HEK293 (cell line): ENCODE measurements around the gene COMMD4.

Experiments used
- ZNF112 ChIP-seq: fragments of 450-650 bp; formaldehyde crosslinking; IDR thresholded peaks from 2 replicates; pipeline ENCODE4 v1.5.0; 2017; ENCODE audit warnings: missing biosample characterization, missing genetic modification characterization
- ZNF221 ChIP-seq: fragments of 450-650 bp; formaldehyde crosslinking; IDR thresholded peaks from 2 replicates; pipeline ENCODE4 v1.5.1; 2017; ENCODE audit warnings: missing biosample characterization, missing genetic modification characterization, borderline replicate concordance
- ZNF274 ChIP-seq, 2 experiments: fragments of 200-500 bp in 1 of 2; fragments of 450-650 bp in 1 of 2; sonication (Bioruptor generic) in 1 of 2; formaldehyde crosslinking in 1 of 2; IDR thresholded peaks; 2 replicates each; pipeline versions ENCODE4 v1.5.1 to v1.6.1; 2014 to 2016; ENCODE audit warnings: borderline replicate concordance in 1 of 2, inconsistent platforms in 1 of 2, low read length in 1 of 2, missing biosample characterization in 1 of 2, missing genetic modification characterization in 1 of 2
- ZNF548 ChIP-seq: fragments of 450-650 bp; formaldehyde crosslinking; IDR thresholded peaks from 2 replicates; pipeline ENCODE4 v1.5.1; 2016; ENCODE audit warnings: missing biosample characterization, missing genetic modification characterization
- TF ChIP-seq, protein P1 (sequence below): fragments of 450-650 bp; formaldehyde crosslinking; IDR thresholded peaks from 2 replicates; pipeline ENCODE4 v1.5.1; 2016; ENCODE audit warnings: missing biosample characterization, missing genetic modification characterization
- TF ChIP-seq, protein P2 (sequence below): fragments of 450-650 bp; formaldehyde crosslinking; IDR thresholded peaks from 2 replicates; pipeline ENCODE4 v1.5.1; 2016; ENCODE audit warnings: missing biosample characterization, missing genetic modification characterization, borderline replicate concordance

DNA sequence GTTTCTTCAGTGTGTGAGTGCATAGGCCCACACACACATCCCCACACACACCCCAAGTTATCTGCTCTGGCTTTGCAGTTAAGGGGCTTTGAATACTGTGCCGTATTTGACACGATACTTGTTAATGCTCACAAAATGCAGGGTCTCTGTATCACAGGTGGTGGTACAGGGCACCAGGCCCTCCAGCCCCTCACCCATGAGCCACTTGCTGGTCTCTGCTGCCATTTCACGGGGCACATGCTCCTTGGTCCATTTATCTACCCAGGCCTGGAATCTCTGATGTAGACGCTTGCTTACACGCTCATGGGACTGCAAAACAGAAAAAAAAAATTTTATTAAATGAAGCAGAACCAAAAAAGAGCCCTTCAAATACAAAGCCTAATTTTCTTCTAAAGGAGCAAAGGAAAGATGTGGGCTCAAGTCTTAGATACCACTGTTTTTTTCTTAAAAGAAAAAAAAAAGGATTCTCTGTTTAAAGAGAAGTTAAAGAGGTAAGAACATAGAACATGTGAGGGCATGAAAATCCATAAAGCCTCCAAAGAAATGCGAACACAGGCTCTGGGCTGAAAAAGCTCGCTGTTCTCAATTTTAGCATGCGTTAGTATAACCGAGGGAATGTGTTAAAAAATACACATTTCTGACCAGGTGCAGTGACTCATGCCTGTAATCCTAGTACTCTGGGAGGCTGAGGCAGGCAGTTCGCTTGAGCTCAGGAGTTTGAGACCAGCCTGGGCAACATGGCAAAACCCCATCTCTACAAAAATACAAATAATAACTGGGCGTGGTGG is 36.2 kb downstream of the COMMD4 start:
- TF ChIP-seq ZNF112 (no peak), ZNF221 (tag by site-specific recombination) (no peak), ZNF274 (IDR thresholded peaks at IDR 0.05; ENCODE audit: low read length) (no peak), ZNF274 (tag by site-specific recombination; IDR thresholded peaks at IDR 0.05; ENCODE audit: borderline replicate concordance) (no peak), ZNF548 (tag by site-specific recombination) (no peak)
- TF ChIP-seq, protein P1, sequence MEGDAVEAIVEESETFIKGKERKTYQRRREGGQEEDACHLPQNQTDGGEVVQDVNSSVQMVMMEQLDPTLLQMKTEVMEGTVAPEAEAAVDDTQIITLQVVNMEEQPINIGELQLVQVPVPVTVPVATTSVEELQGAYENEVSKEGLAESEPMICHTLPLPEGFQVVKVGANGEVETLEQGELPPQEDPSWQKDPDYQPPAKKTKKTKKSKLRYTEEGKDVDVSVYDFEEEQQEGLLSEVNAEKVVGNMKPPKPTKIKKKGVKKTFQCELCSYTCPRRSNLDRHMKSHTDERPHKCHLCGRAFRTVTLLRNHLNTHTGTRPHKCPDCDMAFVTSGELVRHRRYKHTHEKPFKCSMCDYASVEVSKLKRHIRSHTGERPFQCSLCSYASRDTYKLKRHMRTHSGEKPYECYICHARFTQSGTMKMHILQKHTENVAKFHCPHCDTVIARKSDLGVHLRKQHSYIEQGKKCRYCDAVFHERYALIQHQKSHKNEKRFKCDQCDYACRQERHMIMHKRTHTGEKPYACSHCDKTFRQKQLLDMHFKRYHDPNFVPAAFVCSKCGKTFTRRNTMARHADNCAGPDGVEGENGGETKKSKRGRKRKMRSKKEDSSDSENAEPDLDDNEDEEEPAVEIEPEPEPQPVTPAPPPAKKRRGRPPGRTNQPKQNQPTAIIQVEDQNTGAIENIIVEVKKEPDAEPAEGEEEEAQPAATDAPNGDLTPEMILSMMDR (tag by site-specific recombination): no peak
- TF ChIP-seq, protein P2, sequence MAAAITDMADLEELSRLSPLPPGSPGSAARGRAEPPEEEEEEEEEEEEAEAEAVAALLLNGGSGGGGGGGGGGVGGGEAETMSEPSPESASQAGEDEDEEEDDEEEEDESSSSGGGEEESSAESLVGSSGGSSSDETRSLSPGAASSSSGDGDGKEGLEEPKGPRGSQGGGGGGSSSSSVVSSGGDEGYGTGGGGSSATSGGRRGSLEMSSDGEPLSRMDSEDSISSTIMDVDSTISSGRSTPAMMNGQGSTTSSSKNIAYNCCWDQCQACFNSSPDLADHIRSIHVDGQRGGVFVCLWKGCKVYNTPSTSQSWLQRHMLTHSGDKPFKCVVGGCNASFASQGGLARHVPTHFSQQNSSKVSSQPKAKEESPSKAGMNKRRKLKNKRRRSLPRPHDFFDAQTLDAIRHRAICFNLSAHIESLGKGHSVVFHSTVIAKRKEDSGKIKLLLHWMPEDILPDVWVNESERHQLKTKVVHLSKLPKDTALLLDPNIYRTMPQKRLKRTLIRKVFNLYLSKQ: no peak
